Activated CD4-positive, alpha-beta memory T cell treated with anti-CD3 and anti-CD28 coated beads, Interleukin-2, amount 10 ng/mL, durations not matched to agents 7 days and 5 days (primary cell): ENCODE data around the gene KLHL41. TPM values are rescaled to one million over a fixed set of nuclear protein-coding genes. Genes with fewer than 3 reads are reported as not detected.
A peak's percentile ranks its signal among the peaks of the same experiment; 100 is the strongest.
"Not testable (repeated sequence)": the region's sequence is repeated elsewhere in the genome, so short reads cannot be mapped to it uniquely, and the experiment has no call there.

Experiments
- CTCF ChIA-PET: fragments of 350-600 bp; sonication (Branson Sonifier 250); formaldehyde crosslinking; loops from one replicate; lab custom pipeline; 2021; ENCODE audit warnings: antibody characterized with exemption, inconsistent platforms; lab: Charles Lee
- POLR2A ChIA-PET: fragments of 350-600 bp; sonication (Branson Sonifier 250); formaldehyde crosslinking; loops from one replicate; lab custom pipeline; 2021; ENCODE audit warnings: antibody characterized with exemption; lab: Charles Lee
- DNase-seq: peaks from one replicate; pipeline ENCODE4 v3.0.0-alpha.2; 2020
- H3K27ac Mint-ChIP-seq: one replicate; pipeline ENCODE4 v1.8.0; 2021; ENCODE audit warnings: mild to moderate bottlenecking, mixed read lengths
- H3K27me3 Mint-ChIP-seq: one replicate; pipeline ENCODE4 v1.8.0; 2021; ENCODE audit warnings: mixed read lengths
- H3K36me3 Mint-ChIP-seq: one replicate; pipeline ENCODE4 v1.8.0; 2021; ENCODE audit warnings: low read depth, mixed read lengths
- H3K4me1 Mint-ChIP-seq: one replicate; pipeline ENCODE4 v1.8.0; 2021; ENCODE audit warnings: mixed read lengths
- H3K4me3 Mint-ChIP-seq: one replicate; pipeline ENCODE4 v1.8.0; 2021; ENCODE audit warnings: mild to moderate bottlenecking, mixed read lengths
- H3K9me3 Mint-ChIP-seq: one replicate; pipeline ENCODE4 v1.8.0; 2021; ENCODE audit warnings: mixed read lengths
- total RNA-seq, 2 experiments: library from RNA; stranded (reverse); gene quantifications; one replicate each; pipeline ENCODE4 v1.2.3, GENCODE V29; 2021

KLHL41 gene
- total RNA-seq, 2 experiments from 2014 or later = not detected

GRCh38 chr2:169512525-169512924 lies 3.0 kb downstream of the KLHL41 start:
- H3K36me3 Mint-ChIP-seq = no peaks in the 10 kb centered on the region
- no peak overlapping the region for H3K27ac Mint-ChIP-seq
- H3K4me3 Mint-ChIP-seq = no peak overlapping the region
- peaks cover 3% of the 10 kb centered on the region for H3K4me1 Mint-ChIP-seq
- no peak for DNase-seq
- POLR2A ChIA-PET = no interaction called here
- no peaks in the 10 kb centered on the region for H3K9me3 Mint-ChIP-seq
- no peaks in the 10 kb centered on the region for H3K27me3 Mint-ChIP-seq
- CTCF ChIA-PET = interaction anchor here (1.1 kb wide), 1 partner anchor 11 kb away, joined by 3 read pairs; no protein-coding TSS in a partner anchor

DNA sequence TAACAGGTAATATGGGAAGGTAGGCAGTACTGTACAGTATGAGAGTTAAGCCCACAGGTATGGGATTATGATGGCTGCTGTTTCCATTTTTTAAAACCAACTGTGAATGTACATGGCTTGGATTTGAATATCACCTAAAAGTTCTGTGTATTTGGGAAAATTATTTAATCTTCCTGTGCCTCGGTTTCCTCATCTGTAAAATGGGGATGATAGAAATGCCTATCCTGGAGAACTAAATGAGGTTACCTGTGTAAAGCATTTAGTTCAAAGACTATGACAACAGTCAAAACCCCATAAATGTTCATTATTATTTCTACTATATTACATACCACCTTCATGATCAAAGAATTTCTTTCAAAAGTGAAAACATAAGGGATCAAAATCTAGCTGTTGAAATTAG lies 3.6 kb downstream of the KLHL41 start:
- Mint-ChIP-seq H3K36me3 (no peaks in the 10 kb centered on the region), H3K9me3 (no peaks in the 10 kb centered on the region), H3K4me1 (no peaks in the 10 kb centered on the region), H3K27ac (no peak overlapping the region), H3K4me3 (no peak overlapping the region), H3K27me3 (no peaks in the 10 kb centered on the region)
- no peak for DNase-seq
- POLR2A ChIA-PET = no interaction called here
- CTCF ChIA-PET = interaction anchor here (1.1 kb wide), 1 partner anchor 12 kb away, joined by 3 read pairs; no protein-coding TSS in a partner anchor

- Mint-ChIP-seq H3K36me3 (no peaks in the 10 kb centered on the region), H3K27me3 (no peaks in the 10 kb centered on the region), H3K27ac (no peak overlapping the region), H3K9me3 (no peaks in the 10 kb centered on the region), H3K4me1 (no peaks in the 10 kb centered on the region), H3K4me3 (no peak overlapping the region)
- ChIA-PET CTCF (interaction anchor here (1.1 kb wide), 1 partner anchor 13 kb away, joined by 3 read pairs; no protein-coding TSS in a partner anchor), POLR2A (no interaction called here)
- no peak for DNase-seq
These were observed 4.4 kb downstream of the KLHL41 start for GRCh38 chr2:169513926-169514325.

DNA sequence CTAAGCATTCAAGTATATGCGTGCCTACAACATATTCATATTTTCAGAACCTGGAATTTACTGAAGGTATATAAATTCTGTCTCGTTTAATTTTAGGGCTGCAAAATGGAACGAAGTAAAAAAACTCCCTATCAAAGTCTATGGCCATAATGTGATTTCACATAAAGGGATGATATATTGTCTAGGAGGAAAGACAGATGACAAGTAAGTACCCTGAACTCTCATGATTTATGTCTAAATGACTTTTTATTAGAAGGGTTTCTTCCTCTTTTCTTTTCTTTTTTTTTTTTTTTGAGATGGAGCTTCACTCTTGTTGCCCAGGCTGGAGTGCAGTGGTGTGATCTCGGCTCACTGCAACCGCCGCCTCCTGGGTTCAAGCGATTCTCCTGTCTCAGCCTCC lies 5.3 kb downstream of the KLHL41 start:
- H3K9me3 Mint-ChIP-seq, H3K4me3 Mint-ChIP-seq, H3K4me1 Mint-ChIP-seq, H3K27me3 Mint-ChIP-seq, CTCF ChIA-PET, H3K36me3 Mint-ChIP-seq, POLR2A ChIA-PET, DNase-seq, H3K27ac Mint-ChIP-seq: not testable (repeated sequence)

DNA sequence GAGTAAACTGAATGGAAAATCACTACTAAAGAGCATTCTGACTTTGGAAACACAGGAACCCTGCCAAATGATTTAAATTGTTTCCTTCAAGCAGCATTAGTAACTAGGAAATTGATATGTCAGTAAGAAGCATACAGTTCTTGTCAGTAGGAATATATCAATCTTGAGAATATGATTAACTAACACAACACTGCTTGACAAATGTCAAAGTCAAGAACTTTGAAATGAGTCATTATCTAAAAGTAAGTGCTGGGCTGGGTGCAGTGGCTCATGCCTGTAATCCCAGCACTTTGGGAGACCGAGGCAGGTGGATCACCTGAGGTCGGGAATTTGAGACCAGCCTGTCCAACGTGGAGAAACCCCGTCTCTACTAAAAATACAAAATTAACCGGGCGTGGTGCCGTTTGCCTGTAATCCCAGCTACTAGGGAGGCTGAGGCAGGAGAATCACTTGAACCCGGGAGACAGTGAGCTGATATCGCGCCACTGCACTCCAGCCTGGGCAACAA lies 7.0 kb downstream of the KLHL41 start:
- POLR2A ChIA-PET, H3K4me1 Mint-ChIP-seq, DNase-seq, H3K27me3 Mint-ChIP-seq, H3K36me3 Mint-ChIP-seq, H3K27ac Mint-ChIP-seq, CTCF ChIA-PET, H3K9me3 Mint-ChIP-seq, H3K4me3 Mint-ChIP-seq: not testable (repeated sequence)

DNA sequence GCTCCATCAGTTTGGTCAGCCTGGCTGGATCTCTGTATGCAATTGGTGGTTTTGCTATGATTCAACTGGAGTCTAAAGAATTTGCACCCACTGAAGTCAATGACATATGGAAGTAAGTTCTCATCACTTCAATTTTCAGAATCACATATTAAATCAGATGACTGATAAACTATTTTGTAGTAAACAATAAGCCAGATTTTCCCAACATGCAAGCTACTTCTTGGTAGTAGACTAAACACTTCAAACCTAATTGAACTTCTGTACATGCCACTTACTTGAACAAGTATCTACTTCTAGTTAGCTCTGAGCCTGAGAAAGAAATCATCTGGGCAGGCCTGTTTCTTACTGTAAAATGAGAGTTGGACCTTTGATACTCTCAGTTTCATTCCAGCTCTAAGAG lies 11.4 kb downstream of the KLHL41 start:
- H3K9me3 Mint-ChIP-seq = no peaks in the 10 kb centered on the region
- ChIA-PET POLR2A (no interaction called here), CTCF (interaction anchor here (0.7 to 1.2 kb wide), 2 partner anchors 8 to 408 kb away, joined by 3 read pairs; no protein-coding TSS in a partner anchor)
- H3K4me1 Mint-ChIP-seq = no peaks in the 10 kb centered on the region
- H3K27ac Mint-ChIP-seq = no peak overlapping the region
- no peak for DNase-seq
- H3K36me3 Mint-ChIP-seq = no peaks in the 10 kb centered on the region
- H3K4me3 Mint-ChIP-seq = no peak overlapping the region
- H3K27me3 Mint-ChIP-seq = no peaks in the 10 kb centered on the region

DNA sequence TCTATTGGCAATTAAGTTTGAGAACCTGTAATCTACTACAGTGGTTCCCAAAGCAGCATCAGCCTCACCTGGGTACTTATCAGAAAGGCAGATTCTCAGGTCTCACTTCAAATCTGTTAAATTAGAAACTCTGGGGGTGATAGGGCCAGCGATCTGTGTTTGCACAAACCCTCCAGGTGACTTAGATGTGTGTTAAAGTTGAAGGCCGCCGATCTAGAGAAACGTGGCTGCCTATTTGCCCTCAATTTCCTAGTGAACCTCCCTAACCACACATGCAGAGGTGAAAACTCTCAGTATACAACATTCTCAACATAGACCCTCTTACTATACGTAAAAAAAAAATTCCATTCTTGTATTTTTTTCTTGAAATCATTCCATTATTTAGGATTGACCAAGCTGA lies 14.2 kb downstream of the KLHL41 start:
- no peaks in the 10 kb centered on the region for H3K4me1 Mint-ChIP-seq

GRCh38 chr2:169525434-169525833 lies 15.9 kb downstream of the KLHL41 start:
- no peak for DNase-seq
- no peak overlapping the region for H3K4me3 Mint-ChIP-seq
- no peaks in the 10 kb centered on the region for H3K4me1 Mint-ChIP-seq
- no peaks in the 10 kb centered on the region for H3K27me3 Mint-ChIP-seq
- no peak overlapping the region for H3K27ac Mint-ChIP-seq
- ChIA-PET POLR2A (no interaction called here), CTCF (no interaction called here)
- H3K36me3 Mint-ChIP-seq = peaks cover 7% of the 10 kb centered on the region
- no peaks in the 10 kb centered on the region for H3K9me3 Mint-ChIP-seq

More for the DNA sequence above, 14.2 kb downstream of the KLHL41 start:
- ChIA-PET POLR2A (no interaction called here), CTCF (interaction anchor here (1.0 kb wide), 1 partner anchor 15 kb away, joined by 4 read pairs; the partner anchor contains the start of gene KLHL41)
- H3K9me3 Mint-ChIP-seq = no peaks in the 10 kb centered on the region
- H3K36me3 Mint-ChIP-seq = peaks cover under 1% of the 10 kb centered on the region
- H3K27me3 Mint-ChIP-seq = no peaks in the 10 kb centered on the region
- no peak overlapping the region for H3K4me3 Mint-ChIP-seq
- DNase-seq = no peak
- no peak overlapping the region for H3K27ac Mint-ChIP-seq

DNA sequence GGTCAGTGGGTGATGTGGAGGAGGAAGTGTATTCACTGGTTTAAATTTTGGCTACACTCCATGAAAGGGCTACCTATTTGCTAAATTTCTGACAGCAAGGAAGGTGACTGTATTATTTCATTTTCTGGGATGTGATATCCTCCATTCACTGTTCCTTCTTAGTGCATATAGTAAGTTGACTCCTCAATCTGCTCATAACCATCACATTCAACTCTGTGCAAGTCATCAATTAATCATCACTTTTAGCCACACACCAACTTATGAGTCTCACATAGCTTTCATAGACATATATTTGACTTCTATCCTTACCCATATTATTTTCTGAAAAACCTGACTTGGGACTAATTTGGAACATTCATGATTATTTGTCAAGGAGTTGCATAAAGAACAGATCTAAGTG lies 16.9 kb downstream of the KLHL41 start:
- POLR2A ChIA-PET = no interaction called here
- H3K9me3 Mint-ChIP-seq = no peaks in the 10 kb centered on the region
- DNase-seq = no peak
- H3K4me3 Mint-ChIP-seq = no peak overlapping the region
- no peak overlapping the region for H3K27ac Mint-ChIP-seq
- H3K27me3 Mint-ChIP-seq = no peaks in the 10 kb centered on the region
- H3K36me3 Mint-ChIP-seq = peaks cover 9% of the 10 kb centered on the region
- CTCF ChIA-PET = no interaction called here
- no peaks in the 10 kb centered on the region for H3K4me1 Mint-ChIP-seq

- H3K27ac Mint-ChIP-seq = no peak overlapping the region
- no peaks in the 10 kb centered on the region for H3K4me1 Mint-ChIP-seq
- no peaks in the 10 kb centered on the region for H3K9me3 Mint-ChIP-seq
- ChIA-PET CTCF (interaction anchor here (0.6 to 1.3 kb wide), 9 partner anchors 8 to 400 kb away, joined by 3 to 6 read pairs (median 4); partner anchors contain the start of genes BBS5 and KLHL41), POLR2A (no interaction called here)
- H3K36me3 Mint-ChIP-seq = peaks cover 9% of the 10 kb centered on the region
- peak; percentile 76 for DNase-seq
- no peaks in the 10 kb centered on the region for H3K27me3 Mint-ChIP-seq
- H3K4me3 Mint-ChIP-seq = no peak overlapping the region
These were observed 18.8 kb downstream of the KLHL41 start for GRCh38 chr2:169528271-169528701.

DNA sequence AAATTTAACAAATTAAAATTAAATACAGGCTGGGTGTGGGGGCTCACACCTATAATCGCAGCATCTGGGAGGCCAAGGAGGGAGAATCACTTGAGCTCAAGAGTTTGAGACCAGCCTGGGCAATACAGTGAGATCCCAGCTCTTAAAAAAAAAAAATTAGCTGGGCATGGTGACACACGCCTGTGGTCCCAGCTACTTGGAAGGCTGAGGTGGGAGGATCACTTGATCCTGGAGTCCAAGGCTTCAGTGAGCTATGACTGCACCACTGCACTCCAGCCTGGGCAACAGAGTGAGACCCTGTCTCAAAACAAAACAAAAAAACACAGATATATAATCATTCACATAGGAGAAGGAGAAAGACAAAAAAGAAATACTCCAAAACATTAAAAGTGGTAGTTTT lies 30.0 kb downstream of the KLHL41 start:
- H3K4me1 Mint-ChIP-seq, H3K27me3 Mint-ChIP-seq, CTCF ChIA-PET, H3K27ac Mint-ChIP-seq, H3K9me3 Mint-ChIP-seq, DNase-seq, H3K4me3 Mint-ChIP-seq, POLR2A ChIA-PET: not testable (repeated sequence)
- peaks cover 14% of the 10 kb centered on the region for H3K36me3 Mint-ChIP-seq

GRCh38 chr2:169540146-169540545 lies 30.6 kb downstream of the KLHL41 start:
- Mint-ChIP-seq H3K27ac (no peak overlapping the region), H3K36me3 (peaks cover 15% of the 10 kb centered on the region), H3K4me1 (no peaks in the 10 kb centered on the region), H3K4me3 (no peak overlapping the region), H3K27me3 (no peaks in the 10 kb centered on the region), H3K9me3 (no peaks in the 10 kb centered on the region)
- no peak for DNase-seq
- POLR2A ChIA-PET = no interaction called here
- CTCF ChIA-PET = no interaction called here

- Mint-ChIP-seq H3K4me3 (no peak overlapping the region), H3K36me3 (peaks cover 25% of the 10 kb centered on the region), H3K9me3 (no peaks in the 10 kb centered on the region), H3K27me3 (no peaks in the 10 kb centered on the region), H3K4me1 (peaks cover 8% of the 10 kb centered on the region), H3K27ac (no peak overlapping the region)
- CTCF ChIA-PET = no interaction called here
- DNase-seq = no peak
- POLR2A ChIA-PET = no interaction called here
These were observed 32.9 kb downstream of the KLHL41 start for GRCh38 chr2:169542433-169542832.

GRCh38 chr2:169546756-169547155 lies 37.3 kb downstream of the KLHL41 start:
- H3K4me3 Mint-ChIP-seq = no peak overlapping the region
- H3K36me3 Mint-ChIP-seq = peaks cover 31% of the 10 kb centered on the region
- H3K9me3 Mint-ChIP-seq = no peaks in the 10 kb centered on the region
- H3K27me3 Mint-ChIP-seq = no peaks in the 10 kb centered on the region
- H3K4me1 Mint-ChIP-seq = peaks cover 8% of the 10 kb centered on the region
- POLR2A ChIA-PET = no interaction called here
- H3K27ac Mint-ChIP-seq = no peak overlapping the region
- CTCF ChIA-PET = interaction anchor here (0.7 kb wide), 1 partner anchor 48 kb away, joined by 3 read pairs; no protein-coding TSS in a partner anchor
- no peak for DNase-seq
